Neural cell (in vitro differentiated cells): Measurements from ENCODE around the gene TPST1. TPM values are rescaled to one million over a fixed set of nuclear protein-coding genes. Genes with fewer than 3 reads are reported as not detected.

ENCODE experiments used
- H2AFZ ChIP-seq: fragments of 200-600, 300-800 bp; sonication (generic), shearing (Covaris generic); 2 replicates; pipeline ENCODE4 v1.6.0; 2014; ENCODE audit warnings: low read depth, mild to moderate bottlenecking, antibody characterized with exemption, low read length, moderate library complexity
- H3F3A ChIP-seq: fragments of 200-600 bp; shearing (Covaris generic); 2 replicates; pipeline ENCODE4 v1.6.1; 2016; ENCODE audit warnings: mild to moderate bottlenecking, moderate library complexity, mixed read lengths, antibody characterized with exemption, low read length; ENCODE audit not compliant: insufficient read depth, poor library complexity, severe bottlenecking
- H3K27ac ChIP-seq: fragments of 200-600, 300-800 bp; sonication (generic), shearing (Covaris generic); 2 replicates; pipeline ENCODE4 v1.5.1; 2014; ENCODE audit warnings: mild to moderate bottlenecking, low read length, moderate library complexity
- H3K27me3 ChIP-seq: fragments of 300-800, 200-600 bp; sonication (generic), shearing (Covaris generic); 2 replicates; pipeline ENCODE4 v1.6.0; 2014; ENCODE audit warnings: mild to moderate bottlenecking, low read depth, low read length, moderate library complexity; ENCODE audit not compliant: insufficient read depth
- H3K36me3 ChIP-seq: fragments of 300-800, 200-600 bp; sonication (generic), shearing (Covaris generic); 2 replicates; pipeline ENCODE4 v1.5.1; 2014; ENCODE audit warnings: mild to moderate bottlenecking, antibody characterized with exemption, low read length, moderate library complexity; ENCODE audit not compliant: insufficient read depth
- H3K4me2 ChIP-seq: fragments of 300-800, 200-600 bp; sonication (generic), shearing (Covaris generic); 2 replicates; pipeline ENCODE4 v1.6.0; 2014; ENCODE audit warnings: mild to moderate bottlenecking, low read length
- H3K4me3 ChIP-seq: fragments of 300-800, 200-600 bp; sonication (generic), shearing (Covaris generic); 2 replicates; pipeline ENCODE4 v1.5.1; 2014; ENCODE audit warnings: mild to moderate bottlenecking, low read length, moderate library complexity
- H3K79me2 ChIP-seq: fragments of 200-600 bp; shearing (Covaris generic); replicated peaks from 2 replicates; pipeline ENCODE4 v1.6.0; 2014; ENCODE audit warnings: mild to moderate bottlenecking, low read length, moderate library complexity; ENCODE audit not compliant: insufficient read depth
- H3K9ac ChIP-seq: fragments of 300-800, 200-600 bp; sonication (generic), shearing (Covaris generic); 2 replicates; pipeline ENCODE4 v1.6.1; 2016; ENCODE audit warnings: mild to moderate bottlenecking, low read length, mixed read lengths
- H3K9me2 ChIP-seq: fragments of 200-600 bp; shearing (Covaris generic); 2 replicates; pipeline ENCODE4 v1.6.1; 2016; ENCODE audit warnings: mild to moderate bottlenecking, low read length, mixed read lengths; ENCODE audit not compliant: insufficient read depth
- H3K9me3 ChIP-seq: fragments of 200-600, 300-800 bp; sonication (generic), shearing (Covaris generic); 2 replicates; pipeline ENCODE4 v1.6.1; 2016; ENCODE audit warnings: mild to moderate bottlenecking, mixed run types, low read length, moderate library complexity, mixed read lengths
- H4K20me1 ChIP-seq: fragments of 200-600 bp; shearing (Covaris generic); 2 replicates; pipeline ENCODE4 v1.6.1; 2016; ENCODE audit warnings: mild to moderate bottlenecking, mixed run types; ENCODE audit not compliant: insufficient read depth
- EP300 ChIP-seq: fragments of 450-650 bp; conservative IDR thresholded peaks from 2 replicates; pipeline ENCODE4 v1.6.1; 2014; ENCODE audit warnings: antibody characterized with exemption, mild to moderate bottlenecking, moderate library complexity; ENCODE audit not compliant: poor library complexity, severe bottlenecking
- EZH2 ChIP-seq: fragments of 200-600, 300-800 bp; shearing (Covaris generic), sonication (generic); IDR thresholded peaks from 2 replicates; pipeline ENCODE4 v1.6.1; 2014; ENCODE audit warnings: antibody characterized with exemption, low read length, borderline replicate concordance, mild to moderate bottlenecking; ENCODE audit not compliant: insufficient read depth, poor library complexity, severe bottlenecking
- MXI1 ChIP-seq: fragments of 450-650 bp; conservative IDR thresholded peaks from 2 replicates; pipeline ENCODE4 v1.6.1; 2014; ENCODE audit warnings: antibody characterized with exemption, mild to moderate bottlenecking; ENCODE audit not compliant: poor library complexity, severe bottlenecking
- POLR2AphosphoS5 ChIP-seq: IDR thresholded peaks from 2 replicates; pipeline ENCODE4 v1.6.1; 2012
- RAD21 ChIP-seq: fragments of 450-650 bp; conservative IDR thresholded peaks from 2 replicates; pipeline ENCODE4 v1.6.1; 2014; ENCODE audit warnings: antibody characterized with exemption, mild to moderate bottlenecking, moderate library complexity
- REST ChIP-seq: IDR thresholded peaks from 2 replicates; pipeline ENCODE4 v1.6.1; 2012; ENCODE audit warnings: borderline replicate concordance
- SMC3 ChIP-seq: fragments of 450-650 bp; conservative IDR thresholded peaks from 2 replicates; pipeline ENCODE4 v1.6.1; 2014; ENCODE audit warnings: antibody characterized with exemption, mild to moderate bottlenecking, moderate library complexity; ENCODE audit not compliant: poor library complexity
- TAF1 ChIP-seq: IDR thresholded peaks from 2 replicates; pipeline ENCODE4 v1.6.1; 2012; ENCODE audit warnings: low read depth
- polyA plus RNA-seq: library from polyadenylated mRNA; depleted of rRNA; stranded (reverse); fragments of >200 nt; gene quantifications from 2 replicates; pipeline ENCODE4 v1.2.3, GENCODE V29; 2014
- TF ChIP-seq, protein P1 (sequence below): fragments of 450-650 bp; IDR thresholded peaks from 2 replicates; pipeline ENCODE4 v1.5.1; 2014; ENCODE audit warnings: antibody characterized with exemption, mild to moderate bottlenecking, moderate library complexity; ENCODE audit not compliant: poor library complexity, severe bottlenecking

The TPST1 gene
- polyA plus RNA-seq, 1 donor from 2014 or later, result 58.5 TPM

DNA sequence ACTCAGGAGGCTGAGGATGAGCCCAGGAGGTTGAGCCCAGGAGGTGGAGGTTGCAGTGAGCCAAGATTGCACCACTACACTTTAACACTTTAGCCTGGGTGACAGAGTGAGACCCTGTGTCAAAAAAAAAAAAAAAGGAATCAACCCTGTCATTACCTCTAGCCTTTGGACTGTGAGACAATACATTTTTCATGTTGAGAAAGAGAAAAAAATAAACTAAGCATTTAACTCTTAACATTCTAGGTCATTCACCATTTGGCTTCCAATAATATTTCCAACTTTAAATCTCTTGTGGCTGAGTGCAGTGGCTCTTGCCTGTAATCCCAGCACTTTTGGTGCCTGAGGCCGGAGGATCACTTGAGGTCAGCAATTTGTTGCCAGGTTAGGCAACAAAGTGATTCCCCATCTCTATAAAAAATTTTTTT, 41.9 kb upstream of the TPST1 start:
- no peak overlapping the region for H3K4me3 ChIP-seq
- no peak overlapping the region for H3K27ac ChIP-seq
- H4K20me1 ChIP-seq, result no peaks in the 10 kb centered on the region
- H2AFZ ChIP-seq, result no peak overlapping the region
- H3K36me3 ChIP-seq, result no peaks in the 10 kb centered on the region
- no peaks in the 10 kb centered on the region for H3K79me2 ChIP-seq
- no peak overlapping the region for H3K9ac ChIP-seq
- H3K9me2 ChIP-seq, result no peaks in the 10 kb centered on the region
- peaks cover 2% of the 10 kb centered on the region for H3K9me3 ChIP-seq
- TF ChIP-seq MXI1, result no peak
- TF ChIP-seq TAF1, result no peak
- TF ChIP-seq, protein P1, sequence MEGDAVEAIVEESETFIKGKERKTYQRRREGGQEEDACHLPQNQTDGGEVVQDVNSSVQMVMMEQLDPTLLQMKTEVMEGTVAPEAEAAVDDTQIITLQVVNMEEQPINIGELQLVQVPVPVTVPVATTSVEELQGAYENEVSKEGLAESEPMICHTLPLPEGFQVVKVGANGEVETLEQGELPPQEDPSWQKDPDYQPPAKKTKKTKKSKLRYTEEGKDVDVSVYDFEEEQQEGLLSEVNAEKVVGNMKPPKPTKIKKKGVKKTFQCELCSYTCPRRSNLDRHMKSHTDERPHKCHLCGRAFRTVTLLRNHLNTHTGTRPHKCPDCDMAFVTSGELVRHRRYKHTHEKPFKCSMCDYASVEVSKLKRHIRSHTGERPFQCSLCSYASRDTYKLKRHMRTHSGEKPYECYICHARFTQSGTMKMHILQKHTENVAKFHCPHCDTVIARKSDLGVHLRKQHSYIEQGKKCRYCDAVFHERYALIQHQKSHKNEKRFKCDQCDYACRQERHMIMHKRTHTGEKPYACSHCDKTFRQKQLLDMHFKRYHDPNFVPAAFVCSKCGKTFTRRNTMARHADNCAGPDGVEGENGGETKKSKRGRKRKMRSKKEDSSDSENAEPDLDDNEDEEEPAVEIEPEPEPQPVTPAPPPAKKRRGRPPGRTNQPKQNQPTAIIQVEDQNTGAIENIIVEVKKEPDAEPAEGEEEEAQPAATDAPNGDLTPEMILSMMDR, result no peak
- no peak for TF ChIP-seq SMC3
- no peak for TF ChIP-seq EZH2
- H3K4me2 ChIP-seq, result no peak overlapping the region
- no peaks in the 10 kb centered on the region for H3F3A ChIP-seq
- no peaks in the 10 kb centered on the region for H3K27me3 ChIP-seq

DNA sequence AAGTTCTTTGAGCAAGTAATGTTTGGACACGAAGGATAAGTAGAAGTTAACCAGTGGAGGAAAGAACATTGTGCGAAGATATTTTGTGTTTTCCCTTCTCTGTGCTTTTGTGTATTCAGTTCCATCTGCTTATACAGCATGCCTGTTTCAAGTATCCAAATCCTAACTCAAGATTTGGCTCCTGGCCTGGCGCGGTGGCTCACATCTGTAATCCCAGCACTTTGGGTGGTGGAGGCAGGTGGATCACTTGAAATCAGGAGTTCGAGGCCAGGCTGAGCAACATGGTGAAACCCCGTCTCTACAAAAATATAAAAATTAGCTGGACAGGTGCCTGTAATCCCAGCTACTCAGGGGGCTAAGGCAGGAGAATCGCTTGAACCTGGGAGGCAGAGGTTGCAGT, 40.8 kb upstream of the TPST1 start:
- H3K4me3 ChIP-seq, result no peak overlapping the region
- no peaks in the 10 kb centered on the region for H3K27me3 ChIP-seq
- peaks cover 2% of the 10 kb centered on the region for H3K9me3 ChIP-seq
- no peaks in the 10 kb centered on the region for H3K36me3 ChIP-seq
- H3F3A ChIP-seq, result no peaks in the 10 kb centered on the region
- H3K4me2 ChIP-seq, result no peak overlapping the region
- TF ChIP-seq EP300 (no peak), MXI1 (no peak), RAD21 (no peak), POLR2AphosphoS5 (no peak), SMC3 (no peak), EZH2 (no peak), REST (no peak), TAF1 (no peak)
- TF ChIP-seq, protein P1, result no peak
- no peaks in the 10 kb centered on the region for H3K9me2 ChIP-seq
- H3K79me2 ChIP-seq, result no peaks in the 10 kb centered on the region
- no peak overlapping the region for H2AFZ ChIP-seq
- H3K9ac ChIP-seq, result no peak overlapping the region
- H4K20me1 ChIP-seq, result no peaks in the 10 kb centered on the region
- no peak overlapping the region for H3K27ac ChIP-seq
